GM23338 (cell line): ENCODE results near the gene FHIT. TPM values are rescaled to one million over a fixed set of nuclear protein-coding genes. Genes with fewer than 3 reads are reported as not detected.

Source experiments
- ATAC-seq: fragments of 200-7000 bp; cut with Tn5 transposase; 3 replicates; pipeline ENCODE4 v1.9.1; 2020
- DNase-seq: peaks from one replicate; pipeline ENCODE4 v3.0.0-alpha.2; 2015; ENCODE audit warnings: low spot score
- H2AFZ ChIP-seq: fragments of 200-600 bp; sonication (generic); 2 replicates; pipeline ENCODE4 v1.8.0; 2016; ENCODE audit warnings: antibody characterized with exemption, mild to moderate bottlenecking, moderate library complexity
- H3F3A ChIP-seq: fragments of 200-600 bp; sonication (generic); replicated peaks from 2 replicates; pipeline ENCODE4 v1.8.0; 2017; ENCODE audit warnings: antibody characterized with exemption, mixed run types, low read depth
- H3K27ac ChIP-seq: fragments of 200-600 bp; sonication (generic); 2 replicates; pipeline ENCODE4 v1.6.1; 2016; ENCODE audit warnings: low read depth
- H3K27me3 ChIP-seq: fragments of 200-600 bp; sonication (generic); 2 replicates; pipeline ENCODE4 v1.8.0; 2016; ENCODE audit warnings: mild to moderate bottlenecking, mixed run types, moderate library complexity; ENCODE audit not compliant: insufficient read depth
- H3K36me3 ChIP-seq: fragments of 200-600 bp; sonication (generic); 2 replicates; pipeline ENCODE4 v1.8.0; 2016; ENCODE audit warnings: mild to moderate bottlenecking; ENCODE audit not compliant: insufficient read depth
- H3K4me1 ChIP-seq: fragments of 200-600 bp; sonication (generic); 2 replicates; pipeline ENCODE4 v1.8.0; 2016; ENCODE audit warnings: mild to moderate bottlenecking, moderate library complexity; ENCODE audit not compliant: insufficient read depth
- H3K4me2 ChIP-seq: fragments of 200-600 bp; sonication (generic); 2 replicates; pipeline ENCODE4 v1.7.1; 2017; ENCODE audit warnings: mixed run types
- H3K4me3 ChIP-seq: fragments of 200-600 bp; sonication (generic); 2 replicates; pipeline ENCODE4 v1.6.1; 2016; ENCODE audit warnings: mixed run types
- H3K79me2 ChIP-seq: fragments of 200-600 bp; sonication (generic); replicated peaks from 2 replicates; pipeline ENCODE4 v1.8.0; 2017; ENCODE audit warnings: mild to moderate bottlenecking; ENCODE audit not compliant: insufficient read depth
- H3K9me2 ChIP-seq: fragments of 200-600 bp; sonication (generic); 2 replicates; pipeline ENCODE4 v1.8.0; 2017; ENCODE audit not compliant: insufficient read depth
- H4K20me1 ChIP-seq: fragments of 200-600 bp; sonication (generic); replicated peaks from 2 replicates; pipeline ENCODE4 v1.8.0; 2017; ENCODE audit warnings: mild to moderate bottlenecking; ENCODE audit not compliant: insufficient read depth
- H3K27ac Mint-ChIP-seq: 2 replicates; pipeline ENCODE4 v1.8.0; 2020; ENCODE audit warnings: inconsistent platforms, mild to moderate bottlenecking, moderate library complexity, mixed read lengths
- H3K27me3 Mint-ChIP-seq: 3 replicates; pipeline ENCODE4 v1.8.0; 2022; ENCODE audit warnings: low read depth, mild to moderate bottlenecking, moderate library complexity, mixed read lengths, inconsistent platforms; ENCODE audit not compliant: insufficient read depth, poor library complexity
- H3K36me3 Mint-ChIP-seq: 3 replicates; pipeline ENCODE4 v1.8.0; 2021; ENCODE audit warnings: low read depth, mild to moderate bottlenecking, inconsistent platforms, moderate library complexity, mixed read lengths
- H3K4me1 Mint-ChIP-seq: 3 replicates; pipeline ENCODE4 v1.8.0; 2020; ENCODE audit warnings: mild to moderate bottlenecking, inconsistent platforms, mixed read lengths
- H3K4me3 Mint-ChIP-seq: 3 replicates; pipeline ENCODE4 v1.8.0; 2021; ENCODE audit warnings: moderate library complexity, mild to moderate bottlenecking, inconsistent platforms, mixed read lengths
- H3K9me3 Mint-ChIP-seq: 3 replicates; pipeline ENCODE4 v1.8.0; 2020; ENCODE audit warnings: moderate library complexity, mild to moderate bottlenecking, inconsistent platforms, mixed read lengths
- CREB1 ChIP-seq: fragments of 250-450 bp; sonication (Bioruptor Pico); IDR thresholded peaks from 2 replicates; pipeline ENCODE4 v1.5.0; 2020; ENCODE audit warnings: low read depth, mild to moderate bottlenecking, moderate library complexity
- CTCF ChIP-seq, 2 experiments: fragments of 200-600 bp in 1 of 2; sonication (generic) in 1 of 2; conservative IDR thresholded peaks; 2 replicates each; pipeline versions ENCODE4 v1.5.1 to v1.6.1; 2016 to 2017; ENCODE audit warnings: antibody characterized with exemption in 2 of 2, low read depth in 2 of 2, mild to moderate bottlenecking in 2 of 2, moderate library complexity in 1 of 2
- EZH2 ChIP-seq: fragments of 200-600 bp; sonication (generic); IDR thresholded peaks from one replicate; pipeline ENCODE4 v1.8.0; 2017; ENCODE audit warnings: antibody characterized with exemption, mild to moderate bottlenecking, low read depth; ENCODE audit not compliant: unreplicated experiment
- JUNB ChIP-seq: IDR thresholded peaks from one replicate; pipeline ENCODE4 v1.6.1; 2016; ENCODE audit warnings: antibody characterized with exemption; ENCODE audit not compliant: unreplicated experiment
- NANOG ChIP-seq: IDR thresholded peaks from 2 replicates; pipeline ENCODE4 v1.6.1; 2016; ENCODE audit warnings: antibody characterized with exemption, borderline replicate concordance
- POLR2AphosphoS5 ChIP-seq: IDR thresholded peaks from 2 replicates; pipeline ENCODE4 v1.6.1; 2016; ENCODE audit warnings: antibody characterized with exemption, low read depth
- STAT1 ChIP-seq: IDR thresholded peaks from one replicate; pipeline ENCODE4 v1.6.1; 2016; ENCODE audit warnings: antibody characterized with exemption; ENCODE audit not compliant: unreplicated experiment
- ZNF114 ChIP-seq: fragments of 250-450 bp; sonication (Bioruptor Pico); IDR thresholded peaks from 2 replicates; pipeline ENCODE4 v1.5.0; 2020; ENCODE audit warnings: mild to moderate bottlenecking, moderate library complexity
- polyA plus RNA-seq: library from polyadenylated mRNA; unstranded; fragments of >200 nt; fragmentation: Nextera tagmentation; extraction: Ambion mirVana; gene quantifications from 2 replicates; pipeline ENCODE4 v1.2.1, GENCODE V29; 2016
- total RNA-seq: library from RNA; depleted of rRNA; stranded (reverse); fragments of >200 nt; shearing (Covaris generic); gene quantifications from 2 replicates; pipeline ENCODE4 v1.2.3, GENCODE V29; 2014
- TF ChIP-seq, protein P1 (sequence below): IDR thresholded peaks from 2 replicates; pipeline ENCODE4 v1.6.1; 2016; ENCODE audit warnings: antibody characterized with exemption

The FHIT gene
- total and polyA plus RNA-seq, 2 experiments from 2014 or later: 3.0 to 8.3 TPM

- H3F3A ChIP-seq: no peaks in the 10 kb centered on the region
- H3K4me1 ChIP-seq: peaks cover 11% of the 10 kb centered on the region; the same call in 1 of the 2 replicates
- no peak overlapping the region for H3K27ac Mint-ChIP-seq
Observed at GRCh38 chr3:60263191-60263590, 988.1 kb downstream of the FHIT start.

GRCh38 chr3:60262546-60262945, 988.7 kb downstream of the FHIT start:
- H3K9me2 ChIP-seq: no peaks in the 10 kb centered on the region
- H2AFZ ChIP-seq: no peak overlapping the region
- no peak overlapping the region for H3K27ac ChIP-seq
- no peaks in the 10 kb centered on the region for H3K9me3 Mint-ChIP-seq
- H3K79me2 ChIP-seq: no peaks in the 10 kb centered on the region
- H3K36me3 ChIP-seq: no peaks in the 10 kb centered on the region
- DNase-seq (no peak), ATAC-seq (no peak)
- H3K4me1 ChIP-seq: peaks cover 11% of the 10 kb centered on the region; the same call in 1 of the 2 replicates
- no peak overlapping the region for H3K4me3 ChIP-seq
- H3K4me2 ChIP-seq: no peak overlapping the region
- H3K4me3 Mint-ChIP-seq: no peak overlapping the region
- peaks cover 8% of the 10 kb centered on the region; the same call in 2 of the 3 replicates for H3K4me1 Mint-ChIP-seq
- no peaks in the 10 kb centered on the region for H3F3A ChIP-seq
- H3K36me3 Mint-ChIP-seq: no peaks in the 10 kb centered on the region
- H3K27me3 Mint-ChIP-seq: no peaks in the 10 kb centered on the region
- no peak overlapping the region for H3K27ac Mint-ChIP-seq
- no peaks in the 10 kb centered on the region for H4K20me1 ChIP-seq
- H3K27me3 ChIP-seq: no peaks in the 10 kb centered on the region
- no peak for TF ChIP-seq CTCF (conservative IDR thresholded peaks at IDR 0.05; ENCODE audit: low read depth in 2 of 2)
- TF ChIP-seq JUNB: no peak
- TF ChIP-seq, protein P1, sequence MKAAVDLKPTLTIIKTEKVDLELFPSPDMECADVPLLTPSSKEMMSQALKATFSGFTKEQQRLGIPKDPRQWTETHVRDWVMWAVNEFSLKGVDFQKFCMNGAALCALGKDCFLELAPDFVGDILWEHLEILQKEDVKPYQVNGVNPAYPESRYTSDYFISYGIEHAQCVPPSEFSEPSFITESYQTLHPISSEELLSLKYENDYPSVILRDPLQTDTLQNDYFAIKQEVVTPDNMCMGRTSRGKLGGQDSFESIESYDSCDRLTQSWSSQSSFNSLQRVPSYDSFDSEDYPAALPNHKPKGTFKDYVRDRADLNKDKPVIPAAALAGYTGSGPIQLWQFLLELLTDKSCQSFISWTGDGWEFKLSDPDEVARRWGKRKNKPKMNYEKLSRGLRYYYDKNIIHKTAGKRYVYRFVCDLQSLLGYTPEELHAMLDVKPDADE: no peak
- TF ChIP-seq EZH2: no peak
- TF ChIP-seq POLR2AphosphoS5: no peak
- TF ChIP-seq NANOG: no peak
- no peak for TF ChIP-seq STAT1

More at GRCh38 chr3:60263191-60263590, 988.1 kb downstream of the FHIT start:
- ATAC-seq (no peak), DNase-seq (no peak)
- Histone ChIP-seq H3K4me3 (no peak overlapping the region), H2AFZ (no peak overlapping the region), H4K20me1 (no peaks in the 10 kb centered on the region), H3K9me2 (no peaks in the 10 kb centered on the region), H3K27me3 (no peaks in the 10 kb centered on the region), H3K4me2 (no peak overlapping the region), H3K79me2 (no peaks in the 10 kb centered on the region), H3K36me3 (no peaks in the 10 kb centered on the region), H3K27ac (no peak overlapping the region)
- TF ChIP-seq CTCF (conservative IDR thresholded peaks at IDR 0.05; ENCODE audit: low read depth in 2 of 2): no peak
- no peak for TF ChIP-seq ZNF114 (CRISPR knock-in tag)
- TF ChIP-seq CREB1 (CRISPR knock-in tag): no peak
- TF ChIP-seq, protein P1: no peak
- Mint-ChIP-seq H3K36me3 (no peaks in the 10 kb centered on the region), H3K4me3 (no peak overlapping the region), H3K4me1 (peaks cover 8% of the 10 kb centered on the region; the same call in 2 of the 3 replicates), H3K9me3 (no peaks in the 10 kb centered on the region), H3K27me3 (no peaks in the 10 kb centered on the region)
